Measurements from ENCODE around the gene PDLIM1.

- TF ChIP-seq POLR2A (IDR thresholded peaks at IDR 0.05; ENCODE audit: low read length), result no peak
- no peak for TF ChIP-seq GATA1 (IDR thresholded peaks at IDR 0.05; ENCODE audit: low read depth, low read length)
These were observed 24.7 kb upstream of the PDLIM1 start for GRCh38 chr10:95315509-95315908.
